SK-N-MC (cell line): ENCODE data around the gene RNF17.

Experiments
- EZH2 ChIP-seq: fragments of 200-600 bp; sonication (generic); IDR thresholded peaks from one replicate; pipeline ENCODE4 v1.6.1; 2017; ENCODE audit warnings: antibody characterized with exemption
- POLR2AphosphoS5 ChIP-seq: IDR thresholded peaks from 2 replicates; pipeline ENCODE4 v1.6.1; 2012; ENCODE audit warnings: mild to moderate bottlenecking, low read depth, low read length, borderline replicate concordance

DNA sequence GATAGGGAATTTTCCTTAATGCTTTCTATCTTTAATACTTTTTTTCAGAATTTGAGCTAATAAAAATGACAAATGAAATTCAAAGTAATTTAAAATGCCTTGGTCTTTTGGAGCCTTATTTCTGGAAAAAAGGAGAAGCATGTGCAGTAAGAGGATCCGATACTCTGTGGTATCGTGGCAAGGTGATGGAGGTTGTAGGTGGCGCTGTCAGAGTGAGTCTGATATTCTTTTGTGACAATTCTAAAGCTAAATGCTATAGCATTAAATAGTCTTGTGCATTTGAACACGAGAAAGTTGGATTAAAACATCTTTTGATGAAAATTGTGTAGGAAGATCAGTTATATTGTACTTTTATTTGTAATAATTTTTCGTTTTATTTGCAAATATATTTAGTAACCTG lies 95.0 kb downstream of the RNF17 start:
- TF ChIP-seq POLR2AphosphoS5: no peak
- TF ChIP-seq EZH2: no peak
